DMS114 treated with DMSO at 0.1 percent for 48 hours (cell line): ENCODE data around the gene AP3B1.

Source experiments
- DNase-seq: peaks from one replicate; lab custom pipeline; 2025; ENCODE audit not compliant: unreplicated experiment; lab: John Stamatoyannopoulos, UW

Gene AP3B1

GRCh38 chr5:77974576-77974975, 319.9 kb downstream of the AP3B1 start:
- DNase-seq: no peak

- DNase-seq: no peak
These were observed 321.3 kb downstream of the AP3B1 start for GRCh38 chr5:77973253-77973609.

- DNase-seq: no peak
These were observed 321.8 kb downstream of the AP3B1 start for GRCh38 chr5:77972469-77973252.

- DNase-seq: no peak
These were observed 322.6 kb downstream of the AP3B1 start for GRCh38 chr5:77971776-77972468.

- DNase-seq: no peak
These were observed 323.6 kb downstream of the AP3B1 start for GRCh38 chr5:77970891-77971290.

GRCh38 chr5:77963795-77964194, 330.7 kb downstream of the AP3B1 start:
- DNase-seq: no peak

- DNase-seq: no peak
These were observed 333.6 kb downstream of the AP3B1 start for GRCh38 chr5:77960863-77961396.

- DNase-seq: no peak
These were observed 334.2 kb downstream of the AP3B1 start for GRCh38 chr5:77960305-77960704.

GRCh38 chr5:77958642-77959330, 335.7 kb downstream of the AP3B1 start:
- DNase-seq: no peak

GRCh38 chr5:77957931-77958521, 336.5 kb downstream of the AP3B1 start:
- DNase-seq: no peak

- no peak for DNase-seq
These were observed 337.0 kb downstream of the AP3B1 start for GRCh38 chr5:77957516-77957915.

- no peak for DNase-seq
These were observed 337.4 kb downstream of the AP3B1 start for GRCh38 chr5:77957081-77957480.

- DNase-seq: no peak
These were observed 338.9 kb downstream of the AP3B1 start for GRCh38 chr5:77955577-77955976.

GRCh38 chr5:77953374-77953773, 341.1 kb downstream of the AP3B1 start:
- no peak for DNase-seq

GRCh38 chr5:77952636-77953212, 341.8 kb downstream of the AP3B1 start:
- DNase-seq: no peak
